Mesodermal cell (in vitro differentiated cells): ENCODE data around the gene RHOC. TPM values are rescaled to one million over a fixed set of nuclear protein-coding genes. Genes with fewer than 3 reads are reported as not detected.
"Not testable (repeated sequence)": the region's sequence is repeated elsewhere in the genome, so short reads cannot be mapped to it uniquely, and the experiment has no call there.

Experiments
- H3K27ac ChIP-seq: 2 replicates; pipeline ENCODE4 v1.7.0; 2013; ENCODE audit warnings: mild to moderate bottlenecking, low read depth, low read length, moderate library complexity; ENCODE audit not compliant: severe bottlenecking
- H3K36me3 ChIP-seq: 2 replicates; pipeline ENCODE4 v1.7.1; 2013; ENCODE audit warnings: mild to moderate bottlenecking, low read length, moderate library complexity; ENCODE audit not compliant: control insufficient read depth, insufficient read depth
- H3K4me1 ChIP-seq: one replicate; pipeline ENCODE4 v1.7.1; 2013; ENCODE audit warnings: mild to moderate bottlenecking, low read length; ENCODE audit not compliant: insufficient read depth, control insufficient read depth, poor library complexity, severe bottlenecking
- H3K4me3 ChIP-seq: 2 replicates; pipeline ENCODE4 v1.7.0; 2013; ENCODE audit warnings: low read length, control low read depth, mild to moderate bottlenecking; ENCODE audit not compliant: insufficient read depth, poor library complexity, severe bottlenecking; ENCODE audit errors: extremely low read depth
- H3K9me3 ChIP-seq: 2 replicates; pipeline ENCODE4 v1.7.1; 2013; ENCODE audit warnings: mild to moderate bottlenecking, low read length, moderate library complexity; ENCODE audit not compliant: control insufficient read depth
- WGBS, 2 experiments: methylation state at CpG; one replicate each; pipeline ENCODE4 v1.1.5; 2013; ENCODE audit warnings: missing lambda C conversion rate in 2 of 2; ENCODE audit not compliant: insufficient coverage in 2 of 2; 5-methylcytosine and 5-hydroxymethylcytosine counted together
- polyA plus RNA-seq, 2 experiments: library from polyadenylated mRNA; stranded (reverse); fragments of 50-300 nt; gene quantifications; one replicate each; pipeline ENCODE4 v1.2.3, GENCODE V29; 2013

RHOC gene
- 367 TPM for polyA plus RNA-seq (2013, experiment 1 of 2)
- polyA plus RNA-seq (2013, experiment 2 of 2), result 306 TPM

DNA sequence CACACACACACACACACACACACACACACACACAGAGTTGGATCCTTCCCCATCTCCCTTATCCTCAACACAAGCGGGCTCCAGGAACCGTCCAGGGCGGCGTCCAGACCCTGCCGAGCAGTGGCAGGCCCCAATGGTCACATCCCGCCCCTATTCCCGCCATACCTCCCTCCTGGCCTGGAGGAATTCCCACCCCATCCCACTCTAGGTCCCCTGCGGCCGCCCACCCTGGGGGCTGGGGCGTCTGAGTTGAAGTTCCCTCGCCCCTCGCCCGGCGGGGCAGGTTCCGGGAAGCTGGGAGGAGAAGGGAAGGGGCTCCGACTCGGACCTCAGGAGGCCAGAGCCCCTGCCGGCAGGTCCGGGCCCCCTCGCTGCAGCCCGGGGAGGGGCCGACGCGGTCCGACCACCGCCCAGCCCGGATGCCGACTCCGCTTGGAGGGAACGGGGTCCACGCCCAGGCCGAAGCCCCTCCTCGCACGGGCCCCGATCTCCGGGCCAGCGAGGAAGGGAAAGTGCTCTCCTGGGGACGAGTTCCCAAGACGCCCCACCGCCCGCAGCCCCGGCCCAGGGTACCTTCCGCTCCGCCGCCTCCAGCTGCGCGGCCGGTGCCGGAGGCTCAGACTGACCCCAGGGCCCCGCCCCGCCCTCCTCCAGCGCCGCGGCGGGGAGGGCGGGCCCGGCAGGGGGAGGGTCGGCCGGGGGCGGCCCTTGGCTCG, at the start of gene RHOC:
TSS of gene RHOC (minus strand) at position 623 of the 716 bp plus-strand sequence. CDS start 3,328 bp downstream, outside the sequence.
- peaks cover 27% of the 10 kb centered on the region for H3K36me3 ChIP-seq
- H3K27ac ChIP-seq, result peak within 1 kb of the TSS; percentile 89
- peak within 1 kb of the TSS; percentile 88 for H3K4me3 ChIP-seq
- 0 to 1% methylated on average over 26 to 36 of the region's 61 CpGs for WGBS, 2 experiments
- H3K4me1 ChIP-seq, result peaks cover 45% of the 10 kb centered on the region
- H3K9me3 ChIP-seq, result no peaks in the 10 kb centered on the region

DNA sequence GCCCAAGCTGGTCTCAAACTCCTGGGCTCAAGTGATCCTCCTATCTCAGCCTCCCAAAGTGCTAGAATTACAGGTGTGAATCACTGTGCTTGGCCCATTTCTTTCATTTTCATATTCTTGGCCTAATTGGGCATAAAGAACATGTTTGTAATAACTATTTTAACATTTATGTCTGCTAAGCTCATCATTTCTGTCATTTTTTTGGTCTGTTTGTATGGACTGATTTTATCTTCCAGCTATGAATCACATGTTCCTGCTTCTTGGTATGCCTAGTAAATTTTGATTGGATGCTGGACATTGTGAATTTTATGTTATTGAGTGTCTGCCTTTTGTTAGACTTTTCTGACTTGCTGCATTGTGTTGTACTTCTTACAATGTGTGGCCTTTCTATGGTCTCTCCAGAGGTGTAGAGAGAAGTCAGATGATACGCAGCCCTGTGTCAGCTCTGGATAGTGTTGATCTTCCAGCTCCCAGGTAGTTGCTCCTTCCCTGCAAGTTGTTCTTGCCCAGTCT, 47.2 kb upstream of the RHOC start:
- WGBS, 2 experiments, result 0% methylated on average over 1 of the region's 1 CpG
- H3K4me1 ChIP-seq, result peaks cover 7% of the 10 kb centered on the region
- H3K27ac ChIP-seq, result no peak overlapping the region
- H3K9me3 ChIP-seq, result no peaks in the 10 kb centered on the region
- no peak overlapping the region for H3K4me3 ChIP-seq
- no peaks in the 10 kb centered on the region for H3K36me3 ChIP-seq

GRCh38 chr1:112748396-112748795, 41.5 kb upstream of the RHOC start:
- H3K36me3 ChIP-seq, result no peaks in the 10 kb centered on the region
- H3K4me3 ChIP-seq, result no peak overlapping the region
- H3K27ac ChIP-seq, result no peak overlapping the region
- H3K9me3 ChIP-seq, result no peaks in the 10 kb centered on the region
- whole genome bisulfite sequencing, 2 experiments, result 94% methylated on average over 8 to 9 of the region's 12 CpGs
- H3K4me1 ChIP-seq, result no peaks in the 10 kb centered on the region

- H3K27ac ChIP-seq, result no peak overlapping the region
- H3K9me3 ChIP-seq, result no peaks in the 10 kb centered on the region
- H3K4me3 ChIP-seq, result peak overlapping the region; percentile 3
- H3K4me1 ChIP-seq, result no peaks in the 10 kb centered on the region
- no peaks in the 10 kb centered on the region for H3K36me3 ChIP-seq
- 47 to 52% methylated on average over 57 of the region's 58 CpGs for WGBS, 2 experiments
Observed at GRCh38 chr1:112744009-112744578, 37.2 kb upstream of the RHOC start.

- Histone ChIP-seq H3K4me3 (peak overlapping the region; percentile 3), H3K36me3 (no peaks in the 10 kb centered on the region), H3K9me3 (no peaks in the 10 kb centered on the region), H3K27ac (no peak overlapping the region), H3K4me1 (no peaks in the 10 kb centered on the region)
- WGBS, 2 experiments, result 72 to 77% methylated on average over 36 of the region's 54 CpGs
Observed at GRCh38 chr1:112743174-112744008, 36.5 kb upstream of the RHOC start.

GRCh38 chr1:112737573-112737972, 30.6 kb upstream of the RHOC start:
- Histone ChIP-seq H3K27ac (no peak overlapping the region), H3K4me3 (no peak overlapping the region), H3K9me3 (no peaks in the 10 kb centered on the region), H3K36me3 (no peaks in the 10 kb centered on the region), H3K4me1 (no peaks in the 10 kb centered on the region)
- WGBS, 2 experiments, result 83 to 88% methylated on average over 2 to 3 of the region's 3 CpGs

DNA sequence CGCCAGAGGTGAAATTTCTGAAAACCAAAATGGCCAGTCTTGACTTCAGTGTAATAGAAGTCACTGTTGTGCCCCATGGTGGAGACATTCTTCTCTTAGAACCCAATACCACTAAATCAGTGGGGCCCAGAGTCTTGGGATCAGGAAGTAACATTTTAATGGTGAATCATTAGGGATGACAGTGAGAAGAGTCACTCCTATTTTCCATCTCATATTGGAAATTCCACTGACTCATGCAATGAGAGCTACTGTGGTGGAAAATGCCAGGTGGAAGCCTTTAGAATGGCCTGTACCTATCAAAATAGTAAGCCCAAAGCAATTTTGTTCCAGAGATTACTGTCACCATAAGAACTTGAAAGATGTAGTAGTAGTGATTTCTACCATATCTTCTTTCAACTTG, 28.8 kb upstream of the RHOC start:
- Histone ChIP-seq H3K27ac (no peak overlapping the region), H3K4me3 (no peak overlapping the region)
- WGBS, 2 experiments, result no CpG with 5 or more reads among the region's 1 CpG

DNA sequence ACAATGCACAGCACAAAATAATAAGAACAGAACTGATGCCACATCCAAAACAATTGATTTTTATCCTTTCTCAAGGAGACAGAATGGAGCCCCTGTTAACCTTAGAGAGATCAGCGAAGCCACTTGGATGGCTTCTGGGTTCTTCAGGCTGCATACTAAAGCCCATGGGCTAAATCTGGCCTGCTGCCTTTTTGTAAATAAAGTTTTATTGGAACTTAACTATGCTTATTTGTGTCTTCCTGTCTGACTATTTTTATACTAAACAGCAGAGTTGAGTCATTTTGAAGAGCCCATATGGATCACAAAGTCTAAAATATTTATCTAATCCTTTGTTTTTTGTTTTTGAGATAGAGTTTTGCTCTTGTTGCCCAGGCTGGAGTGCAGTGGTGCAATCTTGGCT, 24.5 kb upstream of the RHOC start:
- Histone ChIP-seq H3K27ac (no peak overlapping the region), H3K9me3 (no peaks in the 10 kb centered on the region), H3K4me3 (no peak overlapping the region), H3K36me3 (no peaks in the 10 kb centered on the region), H3K4me1 (no peaks in the 10 kb centered on the region)
- WGBS, 2 experiments, result 71 to 100% methylated on average over 1 of the region's 1 CpG

More for the DNA sequence above, 28.8 kb upstream of the RHOC start:
- Histone ChIP-seq H3K4me1 (no peaks in the 10 kb centered on the region), H3K36me3 (no peaks in the 10 kb centered on the region), H3K9me3 (no peaks in the 10 kb centered on the region)

DNA sequence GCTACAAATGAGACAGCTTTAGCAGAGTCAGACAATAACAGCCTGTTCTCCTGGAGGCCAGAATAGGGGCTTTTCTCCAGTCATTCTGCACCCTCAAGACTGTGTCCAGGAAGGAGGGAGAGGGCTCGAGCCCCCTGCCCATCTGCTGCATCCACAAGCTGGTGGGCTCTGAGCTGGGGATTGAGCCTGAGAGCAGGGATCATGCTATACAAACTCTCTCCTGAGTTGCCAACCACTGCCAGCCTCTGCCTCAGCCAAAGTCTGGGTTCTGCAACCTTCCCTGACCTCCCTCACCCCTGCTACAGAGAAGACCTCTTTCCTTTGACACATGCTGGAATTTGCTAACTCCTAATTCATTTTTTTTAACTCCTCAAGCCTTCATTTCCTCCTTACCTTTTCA, 23.0 kb upstream of the RHOC start:
- Histone ChIP-seq H3K9me3 (no peaks in the 10 kb centered on the region), H3K27ac (no peak overlapping the region), H3K36me3 (no peaks in the 10 kb centered on the region), H3K4me1 (no peaks in the 10 kb centered on the region), H3K4me3 (no peak overlapping the region)
- 100% methylated on average over 1 of the region's 1 CpG; no CpG with 5 or more reads in 1 of the 2 experiments for WGBS, 2 experiments

- not testable (repeated sequence) for H3K27ac ChIP-seq, H3K36me3 ChIP-seq, H3K4me3 ChIP-seq, H3K4me1 ChIP-seq, H3K9me3 ChIP-seq
- 57 to 100% methylated on average over 1 of the region's 3 CpGs for WGBS, 2 experiments
Observed at GRCh38 chr1:112729011-112729410, 22.1 kb upstream of the RHOC start.
